ENCODE data around the gene ENOX1.

The ENOX1 gene

GRCh38 chr13:43411211-43411610, 375.6 kb downstream of the ENOX1 start:
- no peak overlapping the region for H2AFZ ChIP-seq (ENCODE audit: low read depth, low read length)
- no peak overlapping the region for H3K9ac ChIP-seq (ENCODE audit: low read depth, low read length)
- H3K36me3 ChIP-seq (ENCODE audit: insufficient read depth, low read length): no peaks in the 10 kb centered on the region
- H3K27me3 ChIP-seq (ENCODE audit: insufficient read depth, low read length, poor library complexity): peaks cover 9% of the 10 kb centered on the region
- no peak for TF ChIP-seq EZH2 (IDR thresholded peaks at IDR 0.05; ENCODE audit: borderline replicate concordance, low read depth, low read length, severe bottlenecking)
- no peak for TF ChIP-seq CTCF (IDR thresholded peaks at IDR 0.05; ENCODE audit: borderline replicate concordance, extremely low read depth, low read length, poor library complexity, severe bottlenecking)
- H3K79me2 ChIP-seq (ENCODE audit: insufficient read depth, low read length): no peaks in the 10 kb centered on the region
- H3K27ac ChIP-seq (ENCODE audit: low read length): no peak overlapping the region
- no peak overlapping the region for H3K4me3 ChIP-seq (ENCODE audit: low read depth in 1 of 2, low read length in 2 of 2)
- no peak overlapping the region for H3K4me2 ChIP-seq (ENCODE audit: insufficient read depth, low read length)
- H3K9me3 ChIP-seq (ENCODE audit: insufficient read depth, low read length, severe bottlenecking): no peaks in the 10 kb centered on the region
- ATAC-seq (ENCODE audit: insufficient read depth, low read depth): no peak
- no peaks in the 10 kb centered on the region for H3K4me1 ChIP-seq (ENCODE audit: insufficient read depth, low read length)
- no peak for DNase-seq
- no peaks in the 10 kb centered on the region for H4K20me1 ChIP-seq (ENCODE audit: insufficient read depth, low read length)

- DNase-seq: no peak
- H3K36me3 ChIP-seq (ENCODE audit: insufficient read depth, low read length): no peaks in the 10 kb centered on the region
- H3K4me3 ChIP-seq (ENCODE audit: low read depth in 1 of 2, low read length in 2 of 2): no peak overlapping the region
- no peak overlapping the region for H3K27ac ChIP-seq (ENCODE audit: low read length)
- no peaks in the 10 kb centered on the region for H3K9me3 ChIP-seq (ENCODE audit: insufficient read depth, low read length, severe bottlenecking)
- H3K9ac ChIP-seq (ENCODE audit: low read depth, low read length): no peak overlapping the region
- no peak for TF ChIP-seq EZH2 (IDR thresholded peaks at IDR 0.05; ENCODE audit: borderline replicate concordance, low read depth, low read length, severe bottlenecking)
- peaks cover 9% of the 10 kb centered on the region for H3K27me3 ChIP-seq (ENCODE audit: insufficient read depth, low read length, poor library complexity)
- H2AFZ ChIP-seq (ENCODE audit: low read depth, low read length): no peak overlapping the region
- no peak overlapping the region for H3K4me2 ChIP-seq (ENCODE audit: insufficient read depth, low read length)
- H4K20me1 ChIP-seq (ENCODE audit: insufficient read depth, low read length): no peaks in the 10 kb centered on the region
- no peaks in the 10 kb centered on the region for H3K79me2 ChIP-seq (ENCODE audit: insufficient read depth, low read length)
- H3K4me1 ChIP-seq (ENCODE audit: insufficient read depth, low read length): no peaks in the 10 kb centered on the region
- no peak for ATAC-seq (ENCODE audit: insufficient read depth, low read depth)
These were observed 378.5 kb downstream of the ENOX1 start for GRCh38 chr13:43408274-43408673.

- no peak overlapping the region for H3K27ac ChIP-seq (ENCODE audit: low read length)
- no peak overlapping the region for H2AFZ ChIP-seq (ENCODE audit: low read depth, low read length)
- no peaks in the 10 kb centered on the region for H4K20me1 ChIP-seq (ENCODE audit: insufficient read depth, low read length)
- H3K79me2 ChIP-seq (ENCODE audit: insufficient read depth, low read length): no peaks in the 10 kb centered on the region
- no peak for DNase-seq
- H3K4me2 ChIP-seq (ENCODE audit: insufficient read depth, low read length): no peak overlapping the region
- no peak overlapping the region for H3K9ac ChIP-seq (ENCODE audit: low read depth, low read length)
- TF ChIP-seq EZH2 (IDR thresholded peaks at IDR 0.05; ENCODE audit: borderline replicate concordance, low read depth, low read length, severe bottlenecking) (no peak), CTCF (IDR thresholded peaks at IDR 0.05; ENCODE audit: borderline replicate concordance, extremely low read depth, low read length, poor library complexity, severe bottlenecking) (no peak)
- no peak overlapping the region for H3K4me3 ChIP-seq (ENCODE audit: low read depth in 1 of 2, low read length in 2 of 2)
- no peak for ATAC-seq (ENCODE audit: insufficient read depth, low read depth)
- H3K9me3 ChIP-seq (ENCODE audit: insufficient read depth, low read length, severe bottlenecking): no peaks in the 10 kb centered on the region
- H3K27me3 ChIP-seq (ENCODE audit: insufficient read depth, low read length, poor library complexity): peaks cover 6% of the 10 kb centered on the region
- H3K4me1 ChIP-seq (ENCODE audit: insufficient read depth, low read length): no peaks in the 10 kb centered on the region
- H3K36me3 ChIP-seq (ENCODE audit: insufficient read depth, low read length): no peaks in the 10 kb centered on the region
These were observed 379.7 kb downstream of the ENOX1 start for GRCh38 chr13:43407023-43407581.

- Histone ChIP-seq H3K36me3 (ENCODE audit: insufficient read depth, low read length) (no peaks in the 10 kb centered on the region), H2AFZ (ENCODE audit: low read depth, low read length) (no peak overlapping the region), H3K79me2 (ENCODE audit: insufficient read depth, low read length) (no peaks in the 10 kb centered on the region), H3K4me2 (ENCODE audit: insufficient read depth, low read length) (no peak overlapping the region), H3K4me1 (ENCODE audit: insufficient read depth, low read length) (no peaks in the 10 kb centered on the region), H3K27ac (ENCODE audit: low read length) (no peak overlapping the region), H3K4me3 (ENCODE audit: low read depth in 1 of 2, low read length in 2 of 2) (no peak overlapping the region), H4K20me1 (ENCODE audit: insufficient read depth, low read length) (no peaks in the 10 kb centered on the region), H3K9ac (ENCODE audit: low read depth, low read length) (no peak overlapping the region), H3K9me3 (ENCODE audit: insufficient read depth, low read length, severe bottlenecking) (no peaks in the 10 kb centered on the region), H3K27me3 (ENCODE audit: insufficient read depth, low read length, poor library complexity) (peaks cover 7% of the 10 kb centered on the region)
- DNase-seq: no peak
- TF ChIP-seq CTCF (IDR thresholded peaks at IDR 0.05; ENCODE audit: borderline replicate concordance, extremely low read depth, low read length, poor library complexity, severe bottlenecking): no peak
- TF ChIP-seq EZH2 (IDR thresholded peaks at IDR 0.05; ENCODE audit: borderline replicate concordance, low read depth, low read length, severe bottlenecking): no peak
- no peak for ATAC-seq (ENCODE audit: insufficient read depth, low read depth)
These were observed 381.3 kb downstream of the ENOX1 start for GRCh38 chr13:43405457-43405856.
